Upper lobe of left lung (tissue), 4 donors: ENCODE measurements around the gene POLK.

ENCODE experiments used
- EP300 ChIP-seq, 4 donors: sonication (generic); formaldehyde crosslinking; IDR thresholded peaks; one replicate each; pipeline ENCODE4 v1.5.1; 2017; ENCODE audit warnings: antibody characterized with exemption in 4 of 4, control low read depth in 2 of 4
- POLR2AphosphoS5 ChIP-seq, 2 donors: sonication (generic); formaldehyde crosslinking; IDR thresholded peaks; one replicate each; pipeline ENCODE4 v1.5.1; 2017; ENCODE audit warnings: antibody characterized with exemption in 2 of 2
- TF ChIP-seq, protein P1 (sequence below), 6 experiments: fragments of 450-650 bp in 4 of 6; fragments of 200-600 bp in 2 of 6; sonication (generic) in 2 of 6; IDR thresholded peaks; one replicate each; pipeline ENCODE4 v1.5.1; 2016 to 2019; ENCODE audit warnings: antibody characterized with exemption in 6 of 6

DNA sequence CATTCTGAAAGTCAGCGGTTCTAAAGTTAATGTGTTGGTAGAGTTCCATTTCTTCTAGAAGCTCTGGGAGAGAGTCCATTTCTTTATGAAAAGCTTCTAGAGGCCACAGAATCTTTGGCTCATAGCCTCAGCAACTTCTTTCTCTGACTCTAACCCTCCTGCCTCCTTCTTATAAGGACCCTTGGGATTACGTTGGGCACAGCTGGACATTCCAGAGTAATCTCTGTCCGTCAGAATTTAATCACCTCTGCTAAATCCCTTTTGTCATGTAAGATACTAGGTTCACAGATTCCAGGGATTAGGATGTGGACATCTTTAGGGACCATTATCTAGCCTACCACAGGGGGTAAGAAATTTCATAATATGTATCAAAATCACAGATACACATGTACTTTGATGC lies 77.0 kb downstream of the POLK start:
- TF ChIP-seq, protein P1, sequence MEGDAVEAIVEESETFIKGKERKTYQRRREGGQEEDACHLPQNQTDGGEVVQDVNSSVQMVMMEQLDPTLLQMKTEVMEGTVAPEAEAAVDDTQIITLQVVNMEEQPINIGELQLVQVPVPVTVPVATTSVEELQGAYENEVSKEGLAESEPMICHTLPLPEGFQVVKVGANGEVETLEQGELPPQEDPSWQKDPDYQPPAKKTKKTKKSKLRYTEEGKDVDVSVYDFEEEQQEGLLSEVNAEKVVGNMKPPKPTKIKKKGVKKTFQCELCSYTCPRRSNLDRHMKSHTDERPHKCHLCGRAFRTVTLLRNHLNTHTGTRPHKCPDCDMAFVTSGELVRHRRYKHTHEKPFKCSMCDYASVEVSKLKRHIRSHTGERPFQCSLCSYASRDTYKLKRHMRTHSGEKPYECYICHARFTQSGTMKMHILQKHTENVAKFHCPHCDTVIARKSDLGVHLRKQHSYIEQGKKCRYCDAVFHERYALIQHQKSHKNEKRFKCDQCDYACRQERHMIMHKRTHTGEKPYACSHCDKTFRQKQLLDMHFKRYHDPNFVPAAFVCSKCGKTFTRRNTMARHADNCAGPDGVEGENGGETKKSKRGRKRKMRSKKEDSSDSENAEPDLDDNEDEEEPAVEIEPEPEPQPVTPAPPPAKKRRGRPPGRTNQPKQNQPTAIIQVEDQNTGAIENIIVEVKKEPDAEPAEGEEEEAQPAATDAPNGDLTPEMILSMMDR (IDR thresholded peaks at IDR 0.05) = no peak
- TF ChIP-seq POLR2AphosphoS5 (IDR thresholded peaks at IDR 0.05) (no peak), EP300 (IDR thresholded peaks at IDR 0.05) (no peak)
